ENCODE measurements around the gene QPCT.

GRCh38 chr2:37316181-37316580, 28.2 kb upstream of the QPCT start:
- no peak for TF ChIP-seq CTCF (IDR thresholded peaks at IDR 0.05)
- TF ChIP-seq POLR2A (IDR thresholded peaks at IDR 0.05): no peak

Data from tibial nerve (tissue), 3 donors.